Chondrocyte (in vitro differentiated cells): ENCODE results near the gene PDE10A. TPM values are rescaled to one million over a fixed set of nuclear protein-coding genes. Genes with fewer than 3 reads are reported as not detected.

Experiments used
- DNase-seq: peaks from one replicate; pipeline ENCODE4 v3.0.0; 2021; ENCODE audit warnings: mixed read lengths, low spot score
- H3K27ac Mint-ChIP-seq: one replicate; pipeline ENCODE4 v1.8.0; 2021; ENCODE audit warnings: mild to moderate bottlenecking, moderate library complexity, mixed read lengths; ENCODE audit not compliant: unreplicated experiment
- H3K27me3 Mint-ChIP-seq: 2 replicates; pipeline ENCODE4 v1.8.0; 2021; ENCODE audit warnings: low read depth, mixed read lengths
- H3K36me3 Mint-ChIP-seq: 2 replicates; pipeline ENCODE4 v1.8.0; 2021; ENCODE audit warnings: low read depth, mixed read lengths
- H3K4me1 Mint-ChIP-seq: 2 replicates; pipeline ENCODE4 v1.8.0; 2021; ENCODE audit warnings: low read depth, mild to moderate bottlenecking, mixed read lengths
- H3K4me3 Mint-ChIP-seq: one replicate; pipeline ENCODE4 v1.8.0; 2021; ENCODE audit warnings: mild to moderate bottlenecking, moderate library complexity, mixed read lengths; ENCODE audit not compliant: unreplicated experiment
- H3K9me3 Mint-ChIP-seq: 2 replicates; pipeline ENCODE4 v1.8.0; 2021; ENCODE audit warnings: low read depth, mixed read lengths
- total RNA-seq: library from RNA; stranded (reverse); gene quantifications from 3 replicates; pipeline ENCODE4 v1.2.1, GENCODE V29; 2021
- TF ChIP-seq, protein P1 (sequence below): fragments of 200-600 bp; sonication (generic); IDR thresholded peaks from 2 replicates; pipeline ENCODE4 v1.5.0; 2021; ENCODE audit warnings: antibody characterized with exemption, mild to moderate bottlenecking, moderate library complexity

PDE10A gene
- total RNA-seq, 1 donor from 2014 or later, result 13.7 TPM

DNA sequence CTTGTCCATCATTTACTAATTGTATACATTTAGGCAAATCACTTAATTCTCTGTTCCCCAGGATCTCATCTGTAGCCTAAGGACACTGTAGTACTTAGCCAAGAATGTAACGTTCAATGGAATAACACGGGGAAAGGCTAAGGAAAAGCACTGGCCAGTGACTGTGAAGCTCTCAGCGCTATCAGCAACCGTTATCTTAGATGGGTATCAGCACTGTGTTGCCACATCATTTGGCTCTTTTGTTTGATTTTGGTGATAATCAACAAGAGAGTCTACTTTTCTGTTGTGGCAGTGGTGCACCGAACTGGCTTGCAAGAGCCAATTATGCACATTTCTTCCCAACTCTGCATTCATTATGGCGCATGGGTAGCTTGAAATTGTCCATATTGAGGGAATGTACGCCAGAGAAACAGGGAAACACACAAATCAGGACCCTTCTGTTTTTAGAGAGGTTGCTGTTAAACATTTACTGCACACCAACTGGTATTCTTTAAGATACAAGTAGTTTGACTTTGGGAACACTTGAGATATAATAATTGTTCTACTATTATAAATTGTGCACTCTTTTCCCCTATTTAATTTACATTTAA, 259.9 kb downstream of the PDE10A start:
- Mint-ChIP-seq H3K9me3 (peaks cover 7% of the 10 kb centered on the region), H3K36me3 (peaks cover 6% of the 10 kb centered on the region), H3K4me1 (no peaks in the 10 kb centered on the region), H3K27ac (no peak overlapping the region), H3K4me3 (no peak overlapping the region), H3K27me3 (no peaks in the 10 kb centered on the region)
- no peak for DNase-seq
- TF ChIP-seq, protein P1, sequence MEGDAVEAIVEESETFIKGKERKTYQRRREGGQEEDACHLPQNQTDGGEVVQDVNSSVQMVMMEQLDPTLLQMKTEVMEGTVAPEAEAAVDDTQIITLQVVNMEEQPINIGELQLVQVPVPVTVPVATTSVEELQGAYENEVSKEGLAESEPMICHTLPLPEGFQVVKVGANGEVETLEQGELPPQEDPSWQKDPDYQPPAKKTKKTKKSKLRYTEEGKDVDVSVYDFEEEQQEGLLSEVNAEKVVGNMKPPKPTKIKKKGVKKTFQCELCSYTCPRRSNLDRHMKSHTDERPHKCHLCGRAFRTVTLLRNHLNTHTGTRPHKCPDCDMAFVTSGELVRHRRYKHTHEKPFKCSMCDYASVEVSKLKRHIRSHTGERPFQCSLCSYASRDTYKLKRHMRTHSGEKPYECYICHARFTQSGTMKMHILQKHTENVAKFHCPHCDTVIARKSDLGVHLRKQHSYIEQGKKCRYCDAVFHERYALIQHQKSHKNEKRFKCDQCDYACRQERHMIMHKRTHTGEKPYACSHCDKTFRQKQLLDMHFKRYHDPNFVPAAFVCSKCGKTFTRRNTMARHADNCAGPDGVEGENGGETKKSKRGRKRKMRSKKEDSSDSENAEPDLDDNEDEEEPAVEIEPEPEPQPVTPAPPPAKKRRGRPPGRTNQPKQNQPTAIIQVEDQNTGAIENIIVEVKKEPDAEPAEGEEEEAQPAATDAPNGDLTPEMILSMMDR, result no peak

GRCh38 chr6:165401092-165401491, 261.9 kb downstream of the PDE10A start:
- TF ChIP-seq, protein P1, result no peak
- Mint-ChIP-seq H3K4me1 (no peaks in the 10 kb centered on the region), H3K9me3 (peaks cover 7% of the 10 kb centered on the region), H3K27ac (no peak overlapping the region), H3K36me3 (peaks cover 6% of the 10 kb centered on the region), H3K27me3 (no peaks in the 10 kb centered on the region), H3K4me3 (no peak overlapping the region)
- no peak for DNase-seq

- Mint-ChIP-seq H3K4me3 (no peak overlapping the region), H3K27me3 (no peaks in the 10 kb centered on the region), H3K36me3 (peaks cover 11% of the 10 kb centered on the region), H3K27ac (no peak overlapping the region), H3K4me1 (no peaks in the 10 kb centered on the region), H3K9me3 (peaks cover 2% of the 10 kb centered on the region)
- TF ChIP-seq, protein P1, result no peak
- DNase-seq, result no peak
Observed at GRCh38 chr6:165390475-165390874, 272.6 kb downstream of the PDE10A start.

GRCh38 chr6:165389534-165389933, 273.5 kb downstream of the PDE10A start:
- Mint-ChIP-seq H3K9me3 (peaks cover under 1% of the 10 kb centered on the region), H3K36me3 (peaks cover 10% of the 10 kb centered on the region), H3K4me3 (no peak overlapping the region), H3K27me3 (no peaks in the 10 kb centered on the region), H3K27ac (no peak overlapping the region), H3K4me1 (no peaks in the 10 kb centered on the region)
- DNase-seq, result no peak
- TF ChIP-seq, protein P1, result no peak

DNA sequence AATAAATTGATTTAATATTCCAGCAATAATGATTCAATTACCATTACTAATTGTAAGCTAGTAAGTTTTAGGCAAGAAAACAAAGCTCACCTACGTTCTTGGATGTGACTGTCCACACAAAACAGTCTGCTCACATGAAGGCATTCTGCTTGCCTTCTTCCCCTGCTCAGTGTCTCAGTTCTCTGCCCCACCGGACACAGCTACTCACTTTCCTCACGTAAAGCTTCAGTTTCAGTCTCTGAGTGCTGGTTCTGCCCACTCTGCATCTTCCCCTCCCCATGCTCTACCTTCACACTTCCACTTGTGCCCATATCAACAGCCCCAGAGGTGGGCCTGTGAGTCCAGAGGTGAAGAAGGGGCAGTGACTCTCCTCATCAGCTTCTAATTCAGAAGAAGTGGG, 279.7 kb downstream of the PDE10A start:
- no peaks in the 10 kb centered on the region for H3K27me3 Mint-ChIP-seq
- H3K27ac Mint-ChIP-seq, result no peak overlapping the region
- no peaks in the 10 kb centered on the region for H3K36me3 Mint-ChIP-seq

More for the DNA sequence above, 279.7 kb downstream of the PDE10A start:
- Mint-ChIP-seq H3K4me1 (no peaks in the 10 kb centered on the region), H3K9me3 (no peaks in the 10 kb centered on the region), H3K4me3 (no peak overlapping the region)
- TF ChIP-seq, protein P1, result no peak
- DNase-seq, result no peak
